GM23338 (cell line): ENCODE measurements around the gene MAP2K6.

ENCODE experiments used
- CREB1 ChIP-seq: fragments of 250-450 bp; sonication (Bioruptor Pico); IDR thresholded peaks from 2 replicates; pipeline ENCODE4 v1.5.0; 2020; ENCODE audit warnings: low read depth, mild to moderate bottlenecking, moderate library complexity
- EZH2 ChIP-seq: fragments of 200-600 bp; sonication (generic); IDR thresholded peaks from one replicate; pipeline ENCODE4 v1.8.0; 2017; ENCODE audit warnings: antibody characterized with exemption, mild to moderate bottlenecking, low read depth; ENCODE audit not compliant: unreplicated experiment
- EZH2phosphoT487 ChIP-seq: fragments of 200-600 bp; sonication (generic); IDR thresholded peaks from one replicate; pipeline ENCODE4 v1.8.1; 2018; ENCODE audit warnings: antibody characterized with exemption; ENCODE audit not compliant: unreplicated experiment
- JUNB ChIP-seq: IDR thresholded peaks from one replicate; pipeline ENCODE4 v1.6.1; 2016; ENCODE audit warnings: antibody characterized with exemption; ENCODE audit not compliant: unreplicated experiment
- POLR2AphosphoS5 ChIP-seq: IDR thresholded peaks from 2 replicates; pipeline ENCODE4 v1.6.1; 2016; ENCODE audit warnings: antibody characterized with exemption, low read depth
- TF ChIP-seq, protein P1 (sequence below), 2 experiments: fragments of 200-600 bp in 1 of 2; sonication (generic) in 1 of 2; conservative IDR thresholded peaks; 2 replicates each; pipeline versions ENCODE4 v1.5.1 to v1.6.1; 2016 to 2017; ENCODE audit warnings: antibody characterized with exemption in 2 of 2, low read depth in 2 of 2, mild to moderate bottlenecking in 2 of 2, moderate library complexity in 1 of 2
- TF ChIP-seq, protein P2 (sequence below): IDR thresholded peaks from one replicate; pipeline ENCODE4 v1.6.1; 2018; ENCODE audit warnings: antibody characterized with exemption; ENCODE audit not compliant: unreplicated experiment

DNA sequence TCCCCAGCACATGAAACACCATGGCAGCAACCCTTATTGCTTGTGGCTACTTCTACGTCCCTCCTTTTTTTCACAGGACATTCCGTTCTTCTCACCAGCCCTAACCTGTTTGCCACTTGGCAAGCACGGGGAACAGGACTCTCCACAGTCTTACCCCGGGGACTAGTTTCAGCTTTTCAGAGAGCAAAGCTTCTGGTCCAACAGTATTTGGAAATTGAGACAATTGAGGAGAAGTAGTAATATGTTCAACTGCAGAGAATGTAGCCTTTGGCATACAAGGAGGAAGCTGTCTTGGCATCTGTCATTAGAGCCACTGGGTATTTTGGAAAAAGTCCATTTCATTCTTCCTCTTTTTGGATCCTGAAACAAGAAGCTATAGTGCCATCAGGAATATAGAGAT lies 65.7 kb downstream of the MAP2K6 start:
- TF ChIP-seq, protein P1, sequence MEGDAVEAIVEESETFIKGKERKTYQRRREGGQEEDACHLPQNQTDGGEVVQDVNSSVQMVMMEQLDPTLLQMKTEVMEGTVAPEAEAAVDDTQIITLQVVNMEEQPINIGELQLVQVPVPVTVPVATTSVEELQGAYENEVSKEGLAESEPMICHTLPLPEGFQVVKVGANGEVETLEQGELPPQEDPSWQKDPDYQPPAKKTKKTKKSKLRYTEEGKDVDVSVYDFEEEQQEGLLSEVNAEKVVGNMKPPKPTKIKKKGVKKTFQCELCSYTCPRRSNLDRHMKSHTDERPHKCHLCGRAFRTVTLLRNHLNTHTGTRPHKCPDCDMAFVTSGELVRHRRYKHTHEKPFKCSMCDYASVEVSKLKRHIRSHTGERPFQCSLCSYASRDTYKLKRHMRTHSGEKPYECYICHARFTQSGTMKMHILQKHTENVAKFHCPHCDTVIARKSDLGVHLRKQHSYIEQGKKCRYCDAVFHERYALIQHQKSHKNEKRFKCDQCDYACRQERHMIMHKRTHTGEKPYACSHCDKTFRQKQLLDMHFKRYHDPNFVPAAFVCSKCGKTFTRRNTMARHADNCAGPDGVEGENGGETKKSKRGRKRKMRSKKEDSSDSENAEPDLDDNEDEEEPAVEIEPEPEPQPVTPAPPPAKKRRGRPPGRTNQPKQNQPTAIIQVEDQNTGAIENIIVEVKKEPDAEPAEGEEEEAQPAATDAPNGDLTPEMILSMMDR (conservative IDR thresholded peaks at IDR 0.05; ENCODE audit: low read depth in 2 of 2) = no peak
- TF ChIP-seq, protein P2, sequence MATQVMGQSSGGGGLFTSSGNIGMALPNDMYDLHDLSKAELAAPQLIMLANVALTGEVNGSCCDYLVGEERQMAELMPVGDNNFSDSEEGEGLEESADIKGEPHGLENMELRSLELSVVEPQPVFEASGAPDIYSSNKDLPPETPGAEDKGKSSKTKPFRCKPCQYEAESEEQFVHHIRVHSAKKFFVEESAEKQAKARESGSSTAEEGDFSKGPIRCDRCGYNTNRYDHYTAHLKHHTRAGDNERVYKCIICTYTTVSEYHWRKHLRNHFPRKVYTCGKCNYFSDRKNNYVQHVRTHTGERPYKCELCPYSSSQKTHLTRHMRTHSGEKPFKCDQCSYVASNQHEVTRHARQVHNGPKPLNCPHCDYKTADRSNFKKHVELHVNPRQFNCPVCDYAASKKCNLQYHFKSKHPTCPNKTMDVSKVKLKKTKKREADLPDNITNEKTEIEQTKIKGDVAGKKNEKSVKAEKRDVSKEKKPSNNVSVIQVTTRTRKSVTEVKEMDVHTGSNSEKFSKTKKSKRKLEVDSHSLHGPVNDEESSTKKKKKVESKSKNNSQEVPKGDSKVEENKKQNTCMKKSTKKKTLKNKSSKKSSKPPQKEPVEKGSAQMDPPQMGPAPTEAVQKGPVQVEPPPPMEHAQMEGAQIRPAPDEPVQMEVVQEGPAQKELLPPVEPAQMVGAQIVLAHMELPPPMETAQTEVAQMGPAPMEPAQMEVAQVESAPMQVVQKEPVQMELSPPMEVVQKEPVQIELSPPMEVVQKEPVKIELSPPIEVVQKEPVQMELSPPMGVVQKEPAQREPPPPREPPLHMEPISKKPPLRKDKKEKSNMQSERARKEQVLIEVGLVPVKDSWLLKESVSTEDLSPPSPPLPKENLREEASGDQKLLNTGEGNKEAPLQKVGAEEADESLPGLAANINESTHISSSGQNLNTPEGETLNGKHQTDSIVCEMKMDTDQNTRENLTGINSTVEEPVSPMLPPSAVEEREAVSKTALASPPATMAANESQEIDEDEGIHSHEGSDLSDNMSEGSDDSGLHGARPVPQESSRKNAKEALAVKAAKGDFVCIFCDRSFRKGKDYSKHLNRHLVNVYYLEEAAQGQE = no peak
- TF ChIP-seq EZH2 (no peak), POLR2AphosphoS5 (no peak), JUNB (no peak), CREB1 (CRISPR knock-in tag) (no peak), EZH2phosphoT487 (no peak)
